ENCODE measurements around the gene PRRC1. TPM values are rescaled to one million over a fixed set of nuclear protein-coding genes. Genes with fewer than 3 reads are reported as not detected.

Gene PRRC1
- total and polyA plus RNA-seq, 2 experiments from 2014 or later: 64.7 to 70.7 TPM

DNA sequence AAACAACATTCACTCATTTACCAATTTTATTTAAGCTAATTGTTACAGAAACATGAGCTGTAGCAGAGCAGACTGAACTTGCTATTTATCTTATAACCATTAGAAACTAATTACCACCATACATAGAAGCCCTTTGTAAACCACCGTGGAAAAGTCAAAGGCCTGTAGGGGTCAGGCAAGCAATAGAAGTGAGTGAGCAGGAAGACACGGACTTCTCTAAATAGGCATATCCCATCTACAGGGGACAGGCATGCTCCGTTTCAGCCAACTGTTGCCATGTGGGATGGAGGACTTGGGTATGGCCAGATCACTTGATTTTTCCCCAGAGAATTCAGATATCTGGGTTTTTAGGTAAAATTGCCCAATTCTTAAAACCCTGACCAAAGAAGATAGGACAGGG, 44.8 kb downstream of the PRRC1 start:
- Histone ChIP-seq H2AFZ (no peak overlapping the region), H3F3A (replicated peaks; ENCODE audit: low read depth) (no peaks in the 10 kb centered on the region), H3K4me1 (ENCODE audit: insufficient read depth) (no peaks in the 10 kb centered on the region), H4K20me1 (replicated peaks; ENCODE audit: insufficient read depth) (no peaks in the 10 kb centered on the region), H3K36me3 (ENCODE audit: insufficient read depth) (no peaks in the 10 kb centered on the region), H3K27me3 (ENCODE audit: insufficient read depth) (no peaks in the 10 kb centered on the region), H3K4me2 (no peak overlapping the region), H3K79me2 (replicated peaks; ENCODE audit: insufficient read depth) (no peaks in the 10 kb centered on the region), H3K27ac (ENCODE audit: low read depth) (no peak overlapping the region), H3K4me3 (no peak overlapping the region), H3K9me2 (ENCODE audit: insufficient read depth) (no peaks in the 10 kb centered on the region)
- Mint-ChIP-seq H3K27ac (no peak overlapping the region), H3K9me3 (no peaks in the 10 kb centered on the region), H3K4me1 (peaks cover 2% of the 10 kb centered on the region), H3K4me3 (no peak overlapping the region), H3K27me3 (ENCODE audit: insufficient read depth, low read depth, poor library complexity) (no peaks in the 10 kb centered on the region), H3K36me3 (ENCODE audit: low read depth) (no peaks in the 10 kb centered on the region)
- peak; percentile 73 for DNase-seq (ENCODE audit: low spot score)
- no peak for TF ChIP-seq CREB1 (CRISPR knock-in tag; IDR thresholded peaks at IDR 0.05; ENCODE audit: low read depth)
- TF ChIP-seq, protein P1, sequence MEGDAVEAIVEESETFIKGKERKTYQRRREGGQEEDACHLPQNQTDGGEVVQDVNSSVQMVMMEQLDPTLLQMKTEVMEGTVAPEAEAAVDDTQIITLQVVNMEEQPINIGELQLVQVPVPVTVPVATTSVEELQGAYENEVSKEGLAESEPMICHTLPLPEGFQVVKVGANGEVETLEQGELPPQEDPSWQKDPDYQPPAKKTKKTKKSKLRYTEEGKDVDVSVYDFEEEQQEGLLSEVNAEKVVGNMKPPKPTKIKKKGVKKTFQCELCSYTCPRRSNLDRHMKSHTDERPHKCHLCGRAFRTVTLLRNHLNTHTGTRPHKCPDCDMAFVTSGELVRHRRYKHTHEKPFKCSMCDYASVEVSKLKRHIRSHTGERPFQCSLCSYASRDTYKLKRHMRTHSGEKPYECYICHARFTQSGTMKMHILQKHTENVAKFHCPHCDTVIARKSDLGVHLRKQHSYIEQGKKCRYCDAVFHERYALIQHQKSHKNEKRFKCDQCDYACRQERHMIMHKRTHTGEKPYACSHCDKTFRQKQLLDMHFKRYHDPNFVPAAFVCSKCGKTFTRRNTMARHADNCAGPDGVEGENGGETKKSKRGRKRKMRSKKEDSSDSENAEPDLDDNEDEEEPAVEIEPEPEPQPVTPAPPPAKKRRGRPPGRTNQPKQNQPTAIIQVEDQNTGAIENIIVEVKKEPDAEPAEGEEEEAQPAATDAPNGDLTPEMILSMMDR (conservative IDR thresholded peaks at IDR 0.05; ENCODE audit: low read depth in 2 of 2): peak; percentile 74 to 87
- peak; percentile 94 for ATAC-seq

GRCh38 chr5:127563136-127563535, 45.7 kb downstream of the PRRC1 start:
- no peak overlapping the region for H3K4me2 ChIP-seq
- Mint-ChIP-seq H3K4me1 (peaks cover 7% of the 10 kb centered on the region), H3K27ac (no peak overlapping the region), H3K9me3 (no peaks in the 10 kb centered on the region), H3K4me3 (no peak overlapping the region), H3K36me3 (ENCODE audit: low read depth) (no peaks in the 10 kb centered on the region), H3K27me3 (ENCODE audit: insufficient read depth, low read depth, poor library complexity) (no peaks in the 10 kb centered on the region)
- no peaks in the 10 kb centered on the region for H3K36me3 ChIP-seq (ENCODE audit: insufficient read depth)
- H3K9me2 ChIP-seq (ENCODE audit: insufficient read depth): no peaks in the 10 kb centered on the region
- H3K4me1 ChIP-seq (ENCODE audit: insufficient read depth): no peaks in the 10 kb centered on the region
- H3K4me3 ChIP-seq: no peak overlapping the region
- H4K20me1 ChIP-seq (replicated peaks; ENCODE audit: insufficient read depth): no peaks in the 10 kb centered on the region
- no peaks in the 10 kb centered on the region for H3K27me3 ChIP-seq (ENCODE audit: insufficient read depth)
- H3K27ac ChIP-seq (ENCODE audit: low read depth): no peak overlapping the region
- H3K79me2 ChIP-seq (replicated peaks; ENCODE audit: insufficient read depth): no peaks in the 10 kb centered on the region
- no peak for DNase-seq (ENCODE audit: low spot score)
- H3F3A ChIP-seq (replicated peaks; ENCODE audit: low read depth): no peaks in the 10 kb centered on the region
- H2AFZ ChIP-seq: no peak overlapping the region
- ATAC-seq: no peak
- no peak for TF ChIP-seq STAT1 (IDR thresholded peaks at IDR 0.05; ENCODE audit: unreplicated experiment)
- TF ChIP-seq REST (IDR thresholded peaks at IDR 0.05; ENCODE audit: unreplicated experiment): no peak
- no peak for TF ChIP-seq ZNF331 (CRISPR knock-in tag; IDR thresholded peaks at IDR 0.05; ENCODE audit: low read depth)
- no peak for TF ChIP-seq CREB1 (CRISPR knock-in tag; IDR thresholded peaks at IDR 0.05; ENCODE audit: low read depth)
- no peak for TF ChIP-seq JUNB (IDR thresholded peaks at IDR 0.05; ENCODE audit: unreplicated experiment)
- TF ChIP-seq POLR2AphosphoS5 (IDR thresholded peaks at IDR 0.05; ENCODE audit: low read depth): no peak
- no peak for TF ChIP-seq ZNF462 (CRISPR knock-in tag; IDR thresholded peaks at IDR 0.05)
- TF ChIP-seq EZH2 (IDR thresholded peaks at IDR 0.05; ENCODE audit: low read depth, unreplicated experiment): no peak
- TF ChIP-seq NANOG (IDR thresholded peaks at IDR 0.05; ENCODE audit: borderline replicate concordance): no peak
